Measurements from ENCODE around the gene SLC24A3. TPM values are rescaled to one million over a fixed set of nuclear protein-coding genes. Genes with fewer than 3 reads are reported as not detected.

Gene SLC24A3
- total RNA-seq, 1 experiment from 2014 or later: not detected

DNA sequence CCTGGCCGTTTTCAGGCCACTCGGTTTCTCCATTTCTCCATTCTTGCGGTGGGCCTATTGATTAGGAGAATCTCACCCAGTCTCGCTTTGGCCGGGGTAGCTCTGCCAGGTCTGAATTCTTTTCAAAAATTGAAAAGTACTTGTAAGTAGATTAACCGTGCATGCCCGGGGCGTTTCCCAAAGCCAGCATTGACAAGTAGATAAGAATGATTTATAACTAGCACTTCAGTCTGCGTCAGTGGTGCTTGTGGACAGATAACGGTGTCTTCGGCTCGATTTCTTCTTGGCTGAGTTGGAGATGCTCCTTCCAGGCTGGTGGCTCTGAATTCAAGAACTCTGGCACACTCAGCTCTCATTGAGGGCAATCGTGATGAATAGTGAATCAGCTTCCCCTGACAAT, 29.0 kb downstream of the SLC24A3 start:
- Histone ChIP-seq H3K27me3 (ENCODE audit: control insufficient read depth, insufficient read depth, low read length) (no peaks in the 10 kb centered on the region; the same call in none of the 2 replicates), H3K4me1 (ENCODE audit: control insufficient read depth, insufficient read depth, low read length) (no peaks in the 10 kb centered on the region), H3K36me3 (ENCODE audit: control insufficient read depth, insufficient read depth, low read length) (no peaks in the 10 kb centered on the region), H3K4me3 (ENCODE audit: low read depth in 2 of 2, low read length in 2 of 2) (no peak overlapping the region), H3K9me3 (ENCODE audit: control insufficient read depth, insufficient read depth, low read depth, low read length) (no peaks in the 10 kb centered on the region), H3K27ac (ENCODE audit: low read length) (no peak overlapping the region)
- in situ Hi-C loops (cut with HindIII; ENCODE audit: low pct_unique_long_range_greater_than_20kb, low sequenced_read_pairs): no loop called here
- intact Hi-C loops (cut with micrococcal nuclease; ENCODE audit: unreplicated experiment): no loop called here
- POLR2A ChIA-PET: no interaction called here
- BruUV-seq (replicated peaks): no TSS peak
- no peak for ATAC-seq
- CTCF ChIA-PET: no interaction called here
- TF ChIP-seq CTCF (IDR thresholded peaks at IDR 0.05): no peak
- no peak for TF ChIP-seq SIN3A (IDR thresholded peaks at IDR 0.05; ENCODE audit: borderline replicate concordance, insufficient read depth, low read depth, low read length)
- no peak for TF ChIP-seq POLR2AphosphoS5 (IDR thresholded peaks at IDR 0.05; ENCODE audit: low read depth, low read length)
- no peak for TF ChIP-seq REST (IDR thresholded peaks at IDR 0.05; ENCODE audit: insufficient read depth in 1 of 2, low read depth in 2 of 2, low read length in 1 of 2)
- TF ChIP-seq TCF7L2 (IDR thresholded peaks at IDR 0.05; ENCODE audit: low read depth, low read length): no peak
- DNase-seq (ENCODE audit: low read depth, low spot score): no peak

DNA sequence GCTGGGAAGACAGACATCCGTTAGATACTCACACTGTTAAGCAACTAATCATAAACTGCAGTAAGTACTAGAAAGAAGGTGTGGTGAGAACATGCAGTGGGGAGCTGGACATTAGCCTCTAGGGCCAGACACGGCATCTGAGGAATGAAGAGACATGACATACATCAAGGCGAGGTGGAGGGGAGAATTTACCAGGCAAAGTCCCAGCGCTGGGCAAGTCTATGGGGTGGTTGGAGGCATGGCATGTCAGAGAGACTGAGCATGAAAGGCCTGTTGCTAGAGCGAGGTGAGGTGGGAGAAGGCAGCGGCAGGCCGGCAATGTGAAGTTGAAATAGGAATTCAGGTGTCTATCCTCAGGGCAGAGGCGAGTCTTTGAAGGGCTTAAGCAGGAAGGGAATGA, 31.8 kb downstream of the SLC24A3 start:
- no TSS peak for BruUV-seq (replicated peaks)
- CTCF ChIA-PET: no interaction called here
- Histone ChIP-seq H3K27ac (ENCODE audit: low read length) (no peak overlapping the region), H3K36me3 (ENCODE audit: control insufficient read depth, insufficient read depth, low read length) (no peaks in the 10 kb centered on the region), H3K27me3 (ENCODE audit: control insufficient read depth, insufficient read depth, low read length) (peaks cover 4% of the 10 kb centered on the region; the same call in 1 of the 2 replicates), H3K4me1 (ENCODE audit: control insufficient read depth, insufficient read depth, low read length) (no peaks in the 10 kb centered on the region), H3K4me3 (ENCODE audit: low read depth in 2 of 2, low read length in 2 of 2) (no peak overlapping the region), H3K9me3 (ENCODE audit: control insufficient read depth, insufficient read depth, low read depth, low read length) (no peaks in the 10 kb centered on the region)
- in situ Hi-C loops (cut with HindIII; ENCODE audit: low pct_unique_long_range_greater_than_20kb, low sequenced_read_pairs): no loop called here
- intact Hi-C loops (cut with micrococcal nuclease; ENCODE audit: unreplicated experiment): no loop called here
- ATAC-seq (no peak), DNase-seq (ENCODE audit: low read depth, low spot score) (no peak)
- TF ChIP-seq POLR2AphosphoS5 (IDR thresholded peaks at IDR 0.05; ENCODE audit: low read depth, low read length) (no peak), SIN3A (IDR thresholded peaks at IDR 0.05; ENCODE audit: borderline replicate concordance, insufficient read depth, low read depth, low read length) (no peak), CTCF (IDR thresholded peaks at IDR 0.05) (no peak), TCF7L2 (IDR thresholded peaks at IDR 0.05; ENCODE audit: low read depth, low read length) (no peak), REST (IDR thresholded peaks at IDR 0.05; ENCODE audit: insufficient read depth in 1 of 2, low read depth in 2 of 2, low read length in 1 of 2) (no peak)
- POLR2A ChIA-PET: no interaction called here

Measured in Panc1 (cell line).